OCI-LY3 (cell line): Measurements from ENCODE around the gene NOVA2.

Experiments
- EZH2phosphoT487 ChIP-seq: fragments of 200-600 bp; shearing (Covaris generic); IDR thresholded peaks from 2 replicates; pipeline ENCODE4 v1.6.1; 2018; ENCODE audit warnings: antibody characterized with exemption, mixed run types, low read depth
- TF ChIP-seq, protein P1 (sequence below): fragments of 200-600, 300-600 bp; sonication (generic); IDR thresholded peaks from 2 replicates; pipeline ENCODE4 v1.5.1; 2014; ENCODE audit warnings: antibody characterized with exemption, low read length, low read depth

DNA sequence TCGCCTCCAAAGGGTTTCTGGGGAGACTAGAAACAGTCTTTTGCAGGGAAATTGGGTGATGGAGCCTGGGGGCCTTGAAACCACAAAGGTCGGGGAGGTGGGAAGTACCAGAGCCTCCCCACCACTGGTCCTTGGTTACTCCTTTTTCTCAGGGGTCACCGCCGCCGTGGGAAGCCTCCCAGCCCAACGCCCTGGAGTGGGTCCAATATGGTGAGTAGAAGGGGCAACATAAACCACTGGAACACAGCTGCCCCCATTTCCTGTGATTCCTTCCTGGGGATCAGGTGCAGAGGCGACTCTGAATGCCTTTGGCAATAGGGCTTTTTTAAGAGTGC is 43.4 kb upstream of the NOVA2 start:
- TF ChIP-seq, protein P1, sequence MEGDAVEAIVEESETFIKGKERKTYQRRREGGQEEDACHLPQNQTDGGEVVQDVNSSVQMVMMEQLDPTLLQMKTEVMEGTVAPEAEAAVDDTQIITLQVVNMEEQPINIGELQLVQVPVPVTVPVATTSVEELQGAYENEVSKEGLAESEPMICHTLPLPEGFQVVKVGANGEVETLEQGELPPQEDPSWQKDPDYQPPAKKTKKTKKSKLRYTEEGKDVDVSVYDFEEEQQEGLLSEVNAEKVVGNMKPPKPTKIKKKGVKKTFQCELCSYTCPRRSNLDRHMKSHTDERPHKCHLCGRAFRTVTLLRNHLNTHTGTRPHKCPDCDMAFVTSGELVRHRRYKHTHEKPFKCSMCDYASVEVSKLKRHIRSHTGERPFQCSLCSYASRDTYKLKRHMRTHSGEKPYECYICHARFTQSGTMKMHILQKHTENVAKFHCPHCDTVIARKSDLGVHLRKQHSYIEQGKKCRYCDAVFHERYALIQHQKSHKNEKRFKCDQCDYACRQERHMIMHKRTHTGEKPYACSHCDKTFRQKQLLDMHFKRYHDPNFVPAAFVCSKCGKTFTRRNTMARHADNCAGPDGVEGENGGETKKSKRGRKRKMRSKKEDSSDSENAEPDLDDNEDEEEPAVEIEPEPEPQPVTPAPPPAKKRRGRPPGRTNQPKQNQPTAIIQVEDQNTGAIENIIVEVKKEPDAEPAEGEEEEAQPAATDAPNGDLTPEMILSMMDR = no peak; the same call in 1 of the 2 replicates
- TF ChIP-seq EZH2phosphoT487 = no peak
